Panc1 (cell line): ENCODE measurements around the gene PRKD2. TPM values are rescaled to one million over a fixed set of nuclear protein-coding genes. Genes with fewer than 3 reads are reported as not detected.

Source experiments
- microRNA-seq: library from miRNA; unstranded; fragments of <30 nt; microRNA quantifications from one replicate; pipeline ENCODE4 v1.1.0, GENCODE V29; 2020; ENCODE audit not compliant: unreplicated experiment
- total RNA-seq: library from RNA; stranded (reverse); gene quantifications from one replicate; pipeline ENCODE4 v1.2.1, GENCODE V29; 2021; ENCODE audit not compliant: unreplicated experiment

Gene PRKD2
- total RNA-seq, 1 experiment from 2014 or later, result 41.2 TPM

Small RNA genes lying within 50 kb of the gene (microRNA-seq; reads per million reads assigned to microRNA genes)
- gene MIR320E, result not detected

Other genes starting within 250 kb of the PRKD2 start
- not detected for gene PNMA8A, start 245.6 kb downstream of the PRKD2 start, total RNA-seq
- gene PNMA8B, start 221.2 kb downstream of the PRKD2 start, total RNA-seq, result not detected
- 212 TPM for gene CALM3, start 115.8 kb downstream of the PRKD2 start, total RNA-seq
- 0.08 TPM for gene PTGIR, start 92.0 kb downstream of the PRKD2 start, total RNA-seq
- not detected for gene GNG8, start 80.9 kb downstream of the PRKD2 start, total RNA-seq
- gene DACT3, start 55.9 kb downstream of the PRKD2 start, total RNA-seq, result 1.0 TPM
- 21.6 TPM for gene FKRP, start 28.9 kb upstream of the PRKD2 start, total RNA-seq
- gene STRN4, start 29.3 kb upstream of the PRKD2 start, total RNA-seq, result 89.5 TPM
- 104 TPM for gene SLC1A5, start 71.5 kb upstream of the PRKD2 start, total RNA-seq
- gene AP2S1, start 133.7 kb upstream of the PRKD2 start, total RNA-seq, result 146 TPM
- gene ARHGAP35, start 143.9 kb upstream of the PRKD2 start, total RNA-seq, result 64.1 TPM